ENCODE results near the gene CERK. TPM values are rescaled to one million over a fixed set of nuclear protein-coding genes. Genes with fewer than 3 reads are reported as not detected.

The CERK gene
- total RNA-seq, 1 donor from 2014 or later: 145 TPM

- peaks cover 5% of the 10 kb centered on the region for H3K27me3 Mint-ChIP-seq (ENCODE audit: unreplicated experiment)
- no peak for DNase-seq
- H3K36me3 Mint-ChIP-seq (ENCODE audit: unreplicated experiment): no peaks in the 10 kb centered on the region
- peak overlapping the region; percentile 80 for H3K4me3 Mint-ChIP-seq (ENCODE audit: unreplicated experiment)
- peaks cover 7% of the 10 kb centered on the region for H3K4me1 Mint-ChIP-seq (ENCODE audit: low read depth, unreplicated experiment)
- H3K27ac Mint-ChIP-seq (ENCODE audit: unreplicated experiment): peak overlapping the region; percentile 62
- H3K9me3 Mint-ChIP-seq (ENCODE audit: unreplicated experiment): peaks cover 10% of the 10 kb centered on the region
- TF ChIP-seq, protein P1, sequence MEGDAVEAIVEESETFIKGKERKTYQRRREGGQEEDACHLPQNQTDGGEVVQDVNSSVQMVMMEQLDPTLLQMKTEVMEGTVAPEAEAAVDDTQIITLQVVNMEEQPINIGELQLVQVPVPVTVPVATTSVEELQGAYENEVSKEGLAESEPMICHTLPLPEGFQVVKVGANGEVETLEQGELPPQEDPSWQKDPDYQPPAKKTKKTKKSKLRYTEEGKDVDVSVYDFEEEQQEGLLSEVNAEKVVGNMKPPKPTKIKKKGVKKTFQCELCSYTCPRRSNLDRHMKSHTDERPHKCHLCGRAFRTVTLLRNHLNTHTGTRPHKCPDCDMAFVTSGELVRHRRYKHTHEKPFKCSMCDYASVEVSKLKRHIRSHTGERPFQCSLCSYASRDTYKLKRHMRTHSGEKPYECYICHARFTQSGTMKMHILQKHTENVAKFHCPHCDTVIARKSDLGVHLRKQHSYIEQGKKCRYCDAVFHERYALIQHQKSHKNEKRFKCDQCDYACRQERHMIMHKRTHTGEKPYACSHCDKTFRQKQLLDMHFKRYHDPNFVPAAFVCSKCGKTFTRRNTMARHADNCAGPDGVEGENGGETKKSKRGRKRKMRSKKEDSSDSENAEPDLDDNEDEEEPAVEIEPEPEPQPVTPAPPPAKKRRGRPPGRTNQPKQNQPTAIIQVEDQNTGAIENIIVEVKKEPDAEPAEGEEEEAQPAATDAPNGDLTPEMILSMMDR (IDR thresholded peaks at IDR 0.05; ENCODE audit: partially characterized antibody, unreplicated experiment): no peak
These were observed 618 bp upstream of the CERK start for GRCh38 chr22:46738647-46739093.

GRCh38 chr22:46737105-46737975 lies 712 bp downstream of the CERK start:
- TF ChIP-seq, protein P1 (IDR thresholded peaks at IDR 0.05; ENCODE audit: partially characterized antibody, unreplicated experiment): no peak
- DNase-seq: peak; percentile 74
- no peaks in the 10 kb centered on the region for H3K36me3 Mint-ChIP-seq (ENCODE audit: unreplicated experiment)
- peak overlapping the region; percentile 93 for H3K27ac Mint-ChIP-seq (ENCODE audit: unreplicated experiment)
- H3K4me1 Mint-ChIP-seq (ENCODE audit: low read depth, unreplicated experiment): peaks cover 11% of the 10 kb centered on the region
- peaks cover 4% of the 10 kb centered on the region for H3K27me3 Mint-ChIP-seq (ENCODE audit: unreplicated experiment)
- H3K4me3 Mint-ChIP-seq (ENCODE audit: unreplicated experiment): peak overlapping the region; percentile 96
- H3K9me3 Mint-ChIP-seq (ENCODE audit: unreplicated experiment): peaks cover 10% of the 10 kb centered on the region

- H3K9me3 Mint-ChIP-seq (ENCODE audit: unreplicated experiment): peaks cover 10% of the 10 kb centered on the region
- peaks cover 5% of the 10 kb centered on the region for H3K27me3 Mint-ChIP-seq (ENCODE audit: unreplicated experiment)
- DNase-seq: no peak
- H3K36me3 Mint-ChIP-seq (ENCODE audit: unreplicated experiment): no peaks in the 10 kb centered on the region
- H3K4me1 Mint-ChIP-seq (ENCODE audit: low read depth, unreplicated experiment): peaks cover 14% of the 10 kb centered on the region
- H3K27ac Mint-ChIP-seq (ENCODE audit: unreplicated experiment): no peak overlapping the region
- TF ChIP-seq, protein P1 (IDR thresholded peaks at IDR 0.05; ENCODE audit: partially characterized antibody, unreplicated experiment): no peak
- peak overlapping the region; percentile 96 for H3K4me3 Mint-ChIP-seq (ENCODE audit: unreplicated experiment)
These were observed 1.3 kb downstream of the CERK start for GRCh38 chr22:46736705-46737104.

DNA sequence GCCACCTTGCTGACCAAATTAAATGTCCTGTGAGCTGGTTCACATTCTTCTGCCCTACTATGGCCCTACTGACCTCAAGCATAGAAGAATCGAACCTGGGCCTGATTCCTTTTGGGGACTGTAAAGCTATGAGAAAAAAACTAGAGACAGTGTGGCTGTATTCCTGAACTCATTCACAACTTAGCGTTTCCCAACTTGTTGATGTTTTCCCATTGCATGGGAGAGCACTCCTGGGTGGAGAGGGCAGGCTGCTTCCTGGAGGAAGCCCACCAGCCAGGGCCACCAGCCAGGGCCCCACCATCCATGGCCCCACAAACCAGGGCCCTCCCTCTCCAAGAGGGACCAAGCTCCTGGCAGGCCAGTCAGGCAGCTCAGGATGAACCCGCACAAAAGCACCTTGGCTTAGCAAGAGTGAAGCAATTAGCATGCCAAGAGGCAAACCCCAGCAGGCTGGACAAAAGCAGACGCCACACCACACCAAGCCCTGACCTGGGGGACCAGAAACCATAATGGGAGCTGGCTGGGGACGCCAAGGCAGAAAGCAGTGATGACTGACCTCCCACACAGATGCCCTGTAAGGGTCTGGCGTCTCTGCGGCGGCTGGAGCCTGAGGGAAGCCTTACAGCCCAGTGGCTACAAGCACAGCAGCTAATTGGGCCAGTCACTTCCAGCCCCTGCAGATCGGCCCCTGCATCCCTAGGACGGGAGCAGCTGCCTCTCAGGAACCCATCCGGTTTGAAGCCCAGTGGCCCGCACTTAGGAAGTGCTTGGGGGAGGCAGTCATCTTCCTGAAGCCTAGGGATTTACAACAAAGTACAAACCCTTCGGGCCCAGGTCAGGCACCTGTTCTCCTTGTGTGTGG lies 2.1 kb downstream of the CERK start:
- Mint-ChIP-seq H3K4me1 (ENCODE audit: low read depth, unreplicated experiment) (peaks cover 18% of the 10 kb centered on the region), H3K27ac (ENCODE audit: unreplicated experiment) (no peak overlapping the region), H3K36me3 (ENCODE audit: unreplicated experiment) (no peaks in the 10 kb centered on the region), H3K4me3 (ENCODE audit: unreplicated experiment) (peak overlapping the region; percentile 96), H3K9me3 (ENCODE audit: unreplicated experiment) (peaks cover 13% of the 10 kb centered on the region), H3K27me3 (ENCODE audit: unreplicated experiment) (peaks cover 7% of the 10 kb centered on the region)
- TF ChIP-seq, protein P1 (IDR thresholded peaks at IDR 0.05; ENCODE audit: partially characterized antibody, unreplicated experiment): no peak
- no peak for DNase-seq

Data from glutamatergic neuron (in vitro differentiated cells).